SJCRH30 (cell line): Measurements from ENCODE around the gene CPEB3. TPM values are rescaled to one million over a fixed set of nuclear protein-coding genes. Genes with fewer than 3 reads are reported as not detected.

Source experiments
- DNase-seq, 2 experiments: peaks; one replicate each; pipeline ENCODE4 v3.0.0-alpha.2; 2015 to 2020
- H3K27ac ChIP-seq: fragments of 250-450 bp; sonication (Bioruptor Pico); 2 replicates; pipeline ENCODE4 v1.5.1; 2020; ENCODE audit warnings: mild to moderate bottlenecking, moderate library complexity
- H3K27me3 ChIP-seq: fragments of 250-450 bp; sonication (Bioruptor Pico); 2 replicates; pipeline ENCODE4 v1.5.1; 2020; ENCODE audit warnings: mild to moderate bottlenecking, moderate library complexity
- H3K36me3 ChIP-seq: fragments of 250-450 bp; sonication (Bioruptor Pico); 2 replicates; pipeline ENCODE4 v1.5.1; 2020; ENCODE audit warnings: mild to moderate bottlenecking, moderate library complexity
- H3K4me1 ChIP-seq: fragments of 250-450 bp; sonication (Bioruptor Pico); 2 replicates; pipeline ENCODE4 v1.5.1; 2020; ENCODE audit warnings: mild to moderate bottlenecking, moderate library complexity
- H3K4me3 ChIP-seq: fragments of 250-450 bp; sonication (Bioruptor Pico); 2 replicates; pipeline ENCODE4 v1.5.1; 2020; ENCODE audit warnings: mild to moderate bottlenecking, moderate library complexity
- H3K9me3 ChIP-seq: fragments of 250-450 bp; sonication (Bioruptor Pico); replicated peaks from 2 replicates; pipeline ENCODE4 v1.5.1; 2020; ENCODE audit warnings: mild to moderate bottlenecking, moderate library complexity
- total RNA-seq: library from RNA; depleted of rRNA; stranded (reverse); fragments of >200 nt; shearing (Covaris generic); gene quantifications from 2 replicates; pipeline ENCODE4 v1.2.3, GENCODE V29; 2014; rRNA removed

The CPEB3 gene
- total RNA-seq, 1 experiment from 2014 or later: 1.8 TPM

DNA sequence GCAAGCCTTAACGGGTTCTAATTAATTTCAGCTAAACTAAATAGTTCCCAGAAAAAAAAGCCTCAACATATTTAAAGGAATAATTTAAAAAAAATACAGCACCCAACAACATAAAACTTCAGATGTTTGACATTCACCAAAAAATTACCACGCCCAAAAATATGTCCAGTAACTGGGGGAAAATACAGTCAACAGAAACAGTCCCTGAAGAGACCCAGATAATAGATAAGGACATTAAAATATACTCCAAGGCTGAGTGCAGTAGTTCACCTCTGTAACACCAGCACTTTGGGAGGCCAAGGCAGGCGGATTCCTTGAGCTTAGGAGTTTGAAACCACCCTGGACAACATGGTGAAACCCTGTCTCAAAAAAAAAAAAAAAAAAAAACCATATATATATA, 289.3 kb downstream of the CPEB3 start:
- no peaks in the 10 kb centered on the region for H3K36me3 ChIP-seq
- H3K27me3 ChIP-seq: no peaks in the 10 kb centered on the region
- H3K9me3 ChIP-seq: no peaks in the 10 kb centered on the region
- no peaks in the 10 kb centered on the region for H3K4me1 ChIP-seq
- H3K4me3 ChIP-seq: no peak overlapping the region
- H3K27ac ChIP-seq: no peak overlapping the region
- no peak for DNase-seq

Other genes with a start within 250 kb of the CPEB3 start
- gene MARCHF5, start 89 bp upstream of the CPEB3 start, total RNA-seq: 13.5 and 18.2 TPM in 2 replicates